ENCODE measurements around the gene STK36.
A peak's percentile ranks its signal among the peaks of the same experiment; 100 is the strongest.

The STK36 gene, protein sequence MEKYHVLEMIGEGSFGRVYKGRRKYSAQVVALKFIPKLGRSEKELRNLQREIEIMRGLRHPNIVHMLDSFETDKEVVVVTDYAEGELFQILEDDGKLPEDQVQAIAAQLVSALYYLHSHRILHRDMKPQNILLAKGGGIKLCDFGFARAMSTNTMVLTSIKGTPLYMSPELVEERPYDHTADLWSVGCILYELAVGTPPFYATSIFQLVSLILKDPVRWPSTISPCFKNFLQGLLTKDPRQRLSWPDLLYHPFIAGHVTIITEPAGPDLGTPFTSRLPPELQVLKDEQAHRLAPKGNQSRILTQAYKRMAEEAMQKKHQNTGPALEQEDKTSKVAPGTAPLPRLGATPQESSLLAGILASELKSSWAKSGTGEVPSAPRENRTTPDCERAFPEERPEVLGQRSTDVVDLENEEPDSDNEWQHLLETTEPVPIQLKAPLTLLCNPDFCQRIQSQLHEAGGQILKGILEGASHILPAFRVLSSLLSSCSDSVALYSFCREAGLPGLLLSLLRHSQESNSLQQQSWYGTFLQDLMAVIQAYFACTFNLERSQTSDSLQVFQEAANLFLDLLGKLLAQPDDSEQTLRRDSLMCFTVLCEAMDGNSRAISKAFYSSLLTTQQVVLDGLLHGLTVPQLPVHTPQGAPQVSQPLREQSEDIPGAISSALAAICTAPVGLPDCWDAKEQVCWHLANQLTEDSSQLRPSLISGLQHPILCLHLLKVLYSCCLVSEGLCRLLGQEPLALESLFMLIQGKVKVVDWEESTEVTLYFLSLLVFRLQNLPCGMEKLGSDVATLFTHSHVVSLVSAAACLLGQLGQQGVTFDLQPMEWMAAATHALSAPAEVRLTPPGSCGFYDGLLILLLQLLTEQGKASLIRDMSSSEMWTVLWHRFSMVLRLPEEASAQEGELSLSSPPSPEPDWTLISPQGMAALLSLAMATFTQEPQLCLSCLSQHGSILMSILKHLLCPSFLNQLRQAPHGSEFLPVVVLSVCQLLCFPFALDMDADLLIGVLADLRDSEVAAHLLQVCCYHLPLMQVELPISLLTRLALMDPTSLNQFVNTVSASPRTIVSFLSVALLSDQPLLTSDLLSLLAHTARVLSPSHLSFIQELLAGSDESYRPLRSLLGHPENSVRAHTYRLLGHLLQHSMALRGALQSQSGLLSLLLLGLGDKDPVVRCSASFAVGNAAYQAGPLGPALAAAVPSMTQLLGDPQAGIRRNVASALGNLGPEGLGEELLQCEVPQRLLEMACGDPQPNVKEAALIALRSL (N-terminal part only)

DNA sequence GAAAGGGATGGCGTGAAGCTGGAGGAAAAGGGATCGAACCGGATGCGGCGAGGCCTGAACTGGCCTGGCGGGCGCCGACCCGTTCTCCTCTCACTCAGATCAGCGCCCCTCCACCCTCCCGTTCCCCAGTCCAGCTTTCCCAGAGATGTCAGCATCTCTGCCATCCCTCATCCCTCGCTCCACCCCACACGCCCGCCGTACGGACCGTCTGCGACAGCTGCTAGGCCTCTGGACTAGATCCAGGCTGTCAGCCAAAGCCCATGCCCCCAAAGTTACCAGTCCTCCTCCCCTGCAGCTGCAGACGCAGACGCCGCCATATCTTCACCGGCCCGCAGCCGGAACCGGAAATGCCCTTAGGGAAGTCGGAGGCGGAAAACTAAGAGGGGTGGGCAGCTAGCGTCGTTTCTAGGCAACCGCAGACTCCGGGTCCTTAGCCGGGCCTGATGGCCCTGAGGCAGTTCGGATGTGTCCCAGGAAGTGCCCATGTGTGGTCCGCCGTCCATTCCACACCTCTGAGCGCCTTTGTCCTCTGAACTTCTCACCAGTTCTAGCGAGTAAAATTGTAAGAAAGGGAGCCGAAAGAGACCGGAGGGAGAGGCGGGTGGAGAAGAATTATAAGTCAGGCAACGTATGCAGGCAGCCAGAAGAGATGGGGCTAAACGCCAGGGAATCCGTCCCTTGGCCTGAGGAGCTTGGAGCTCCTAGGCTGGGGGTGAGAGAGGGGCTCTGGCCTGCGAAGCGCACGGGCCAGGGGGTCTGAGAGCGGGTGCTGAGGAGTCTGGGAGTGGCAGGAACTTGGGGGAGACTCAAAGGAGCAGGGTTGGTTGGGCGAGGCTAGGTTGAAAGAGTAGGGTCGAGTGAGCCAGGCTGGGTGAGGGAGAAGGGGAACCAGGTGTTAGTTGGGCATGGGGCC is at the start of gene STK36, which contains the start of gene RNF25:
Gene STK36 (plus strand): TSS at position 433 of the 913 bp plus-strand sequence. CDS start 744 bp downstream, outside the sequence.
Gene RNF25 (minus strand): TSS at position 349 of the 913 bp plus-strand sequence. CDS start 32 bp downstream, at position 317.
- peak; percentile 89 for DNase-seq

DNA sequence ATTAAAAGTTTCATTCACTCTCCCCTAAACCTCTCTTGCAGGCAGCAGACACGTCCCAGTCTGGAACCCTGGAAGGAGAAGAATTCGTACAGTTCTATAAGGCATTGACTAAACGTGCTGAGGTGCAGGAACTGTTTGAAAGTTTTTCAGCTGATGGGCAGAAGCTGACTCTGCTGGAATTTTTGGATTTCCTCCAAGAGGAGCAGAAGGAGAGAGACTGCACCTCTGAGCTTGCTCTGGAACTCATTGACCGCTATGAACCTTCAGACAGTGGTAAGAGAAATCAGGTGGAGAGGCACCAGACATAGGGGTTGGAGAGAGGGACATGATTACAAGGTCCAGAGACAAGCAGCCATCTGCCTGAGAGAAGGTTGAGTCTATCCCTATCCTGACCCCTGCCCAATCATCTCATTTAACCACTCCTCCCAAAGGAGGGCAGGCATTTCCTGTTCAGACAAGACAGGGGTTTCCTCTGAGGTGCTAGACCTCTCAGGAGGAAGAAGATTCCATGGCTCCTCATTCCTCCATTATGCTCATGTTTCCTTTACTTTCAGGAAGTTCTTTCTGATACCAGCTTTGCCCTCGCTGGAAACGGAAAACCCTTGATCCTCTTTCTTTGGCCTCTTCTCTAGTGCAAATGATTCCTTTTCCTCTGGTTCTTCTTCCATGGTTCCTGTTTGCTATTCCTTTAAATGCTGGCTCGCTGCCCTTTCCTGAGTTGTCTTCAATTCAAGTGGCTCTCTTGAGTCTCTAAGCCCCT is 49.1 kb upstream of the STK36 start:
- DNase-seq, result no peak

DNA sequence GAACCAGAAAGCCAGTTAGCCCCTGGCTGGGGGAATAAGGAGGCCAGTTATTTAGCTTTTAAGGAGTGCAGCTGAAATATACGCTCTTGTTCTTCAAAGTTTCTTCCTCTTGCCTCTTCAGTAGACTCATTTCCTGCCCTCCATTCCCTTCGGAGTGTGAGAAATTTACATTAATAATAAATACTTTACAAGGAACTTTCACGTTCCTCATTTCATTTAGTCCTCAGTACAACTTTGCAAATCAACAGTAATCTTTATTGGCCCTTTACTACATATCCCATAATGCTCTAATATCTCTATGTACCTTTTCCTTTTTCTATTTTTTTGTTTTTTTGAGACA is 48.5 kb upstream of the STK36 start:
- no peak for DNase-seq

DNA sequence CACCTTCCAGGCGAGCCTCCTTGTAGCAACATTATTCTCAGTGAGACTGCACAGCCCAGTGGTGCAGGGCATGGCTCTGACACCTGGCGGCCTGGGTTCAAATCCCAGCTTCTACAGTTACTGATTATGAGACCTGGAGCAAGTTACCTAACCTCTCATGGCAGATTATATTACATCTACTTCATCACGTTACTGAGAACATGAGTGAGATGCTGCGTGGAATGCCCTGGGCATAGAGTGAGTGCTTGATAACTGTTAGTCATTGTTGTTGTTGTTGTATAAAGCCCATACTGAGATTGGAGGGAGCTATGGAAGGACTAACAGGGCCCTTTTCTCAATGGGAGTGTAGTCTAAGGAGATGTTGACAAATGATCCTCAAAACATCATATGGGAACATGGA is 45.5 kb upstream of the STK36 start:
- no peak for DNase-seq

DNA sequence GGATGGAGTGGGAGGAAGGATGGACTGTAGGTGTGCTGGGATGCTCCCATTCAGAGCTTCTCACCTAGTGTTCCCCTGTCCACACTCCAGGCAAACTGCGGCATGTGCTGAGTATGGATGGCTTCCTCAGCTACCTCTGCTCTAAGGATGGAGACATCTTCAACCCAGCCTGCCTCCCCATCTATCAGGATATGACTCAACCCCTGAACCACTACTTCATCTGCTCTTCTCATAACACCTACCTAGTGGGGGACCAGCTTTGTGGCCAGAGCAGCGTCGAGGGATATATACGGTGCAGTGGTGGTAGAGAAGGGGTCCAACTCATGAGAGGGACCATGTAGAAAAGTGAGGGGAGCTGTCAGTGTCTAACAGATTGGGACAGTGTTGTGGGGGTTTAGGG is 43.9 kb upstream of the STK36 start:
- no peak for DNase-seq

DNA sequence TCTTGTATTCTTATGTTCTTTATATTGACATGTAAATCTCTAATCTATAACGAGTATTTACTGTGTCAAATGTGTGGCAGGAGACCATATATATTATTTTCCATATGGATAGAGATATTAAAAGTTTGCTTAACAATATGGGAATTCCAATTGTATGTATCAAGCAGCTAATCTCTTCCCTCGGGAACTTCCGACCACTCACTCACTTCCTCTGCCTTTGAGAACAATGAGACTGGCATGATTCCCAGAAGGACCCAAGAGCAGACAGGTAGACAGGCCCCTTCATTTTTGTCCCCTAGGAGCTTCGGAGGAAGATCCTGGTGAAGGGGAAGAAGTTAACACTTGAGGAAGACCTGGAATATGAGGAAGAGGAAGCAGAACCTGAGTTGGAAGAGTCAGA is 40.0 kb upstream of the STK36 start:
- no peak for DNase-seq

DNA sequence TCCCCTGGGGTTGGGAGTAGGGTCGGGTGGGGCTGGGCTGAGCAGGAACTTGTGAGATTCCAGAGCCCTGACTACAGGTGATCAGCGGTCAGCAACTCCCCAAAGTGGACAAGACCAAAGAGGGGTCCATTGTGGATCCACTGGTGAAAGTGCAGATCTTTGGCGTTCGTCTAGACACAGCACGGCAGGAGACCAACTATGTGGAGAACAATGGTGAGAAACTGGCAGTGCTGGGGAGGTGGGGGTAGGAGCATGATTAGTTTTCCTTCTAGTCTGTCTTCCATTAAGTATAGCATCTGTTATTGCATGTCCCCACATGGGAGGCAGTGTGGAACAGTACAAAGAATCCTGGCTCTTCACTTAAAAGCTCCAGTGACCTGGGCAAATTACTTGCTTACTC is 36.2 kb upstream of the STK36 start:
- DNase-seq, result no peak

DNA sequence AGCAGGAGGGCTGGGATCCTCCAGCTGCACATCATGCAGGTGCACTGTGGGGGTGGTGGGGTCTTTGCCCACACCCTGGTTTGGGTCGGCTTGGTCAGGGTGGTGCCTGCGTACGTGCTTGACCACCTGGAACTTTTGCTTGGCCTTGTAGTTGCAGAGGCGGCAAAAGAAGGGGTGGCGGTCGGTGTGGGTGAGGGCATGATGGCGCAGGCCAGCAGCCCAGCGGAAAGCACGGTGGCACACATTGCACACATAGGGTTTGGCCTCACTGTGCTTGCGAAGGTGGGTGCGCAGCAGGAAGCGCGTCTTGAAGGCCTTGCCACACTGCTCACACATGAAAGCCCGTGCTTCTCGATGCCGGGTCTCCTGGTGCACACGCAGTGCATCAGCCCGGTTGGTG is 33.5 kb upstream of the STK36 start:
- DNase-seq, result no peak

DNA sequence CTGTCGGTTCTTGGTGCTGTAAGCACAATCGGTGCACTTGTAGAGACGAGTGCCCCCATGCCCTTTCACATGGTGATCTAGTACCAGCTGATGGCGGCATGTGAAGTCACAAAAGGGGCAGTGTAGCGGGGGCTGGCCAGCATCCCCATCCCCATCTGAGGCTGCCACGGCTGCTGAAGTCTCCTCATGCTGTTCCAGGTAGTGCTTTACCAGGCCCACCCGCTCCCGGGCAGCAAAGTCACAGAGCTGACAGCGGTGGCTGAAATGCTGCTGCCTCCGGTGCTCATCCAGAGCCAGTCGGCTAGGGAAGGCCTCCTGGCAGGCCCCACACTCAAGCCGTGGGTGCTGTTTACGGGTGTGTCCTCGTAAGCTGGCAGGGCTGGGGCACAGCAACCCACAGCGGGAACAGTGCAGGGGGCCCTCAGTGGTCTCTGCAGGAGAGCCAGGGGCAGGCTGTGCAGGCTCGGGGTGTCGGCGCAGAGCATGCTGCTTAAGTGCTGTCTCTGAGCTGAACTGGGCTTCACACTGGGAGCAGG is 29.7 kb upstream of the STK36 start:
- no peak for DNase-seq

DNA sequence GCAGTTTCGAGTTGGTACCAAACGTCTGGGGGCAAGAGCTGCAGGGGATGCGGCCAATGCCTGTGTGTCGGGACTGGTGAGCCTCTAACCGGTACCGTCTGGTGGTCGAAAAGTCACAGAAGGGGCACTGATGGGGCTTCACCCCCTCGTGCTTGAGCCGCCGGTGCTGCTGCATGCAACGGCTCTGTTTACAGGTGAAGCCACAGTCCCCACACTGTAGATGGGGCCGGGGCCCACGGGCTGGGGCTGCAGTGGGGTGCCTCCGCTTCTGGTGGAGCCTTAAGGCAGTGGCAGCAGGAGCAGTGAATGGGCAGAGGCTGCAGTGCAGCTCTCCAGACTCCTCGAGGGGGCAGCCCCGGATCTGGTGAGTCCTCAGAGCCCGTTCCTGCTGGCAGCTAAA is 29.1 kb upstream of the STK36 start:
- no peak for DNase-seq

DNA sequence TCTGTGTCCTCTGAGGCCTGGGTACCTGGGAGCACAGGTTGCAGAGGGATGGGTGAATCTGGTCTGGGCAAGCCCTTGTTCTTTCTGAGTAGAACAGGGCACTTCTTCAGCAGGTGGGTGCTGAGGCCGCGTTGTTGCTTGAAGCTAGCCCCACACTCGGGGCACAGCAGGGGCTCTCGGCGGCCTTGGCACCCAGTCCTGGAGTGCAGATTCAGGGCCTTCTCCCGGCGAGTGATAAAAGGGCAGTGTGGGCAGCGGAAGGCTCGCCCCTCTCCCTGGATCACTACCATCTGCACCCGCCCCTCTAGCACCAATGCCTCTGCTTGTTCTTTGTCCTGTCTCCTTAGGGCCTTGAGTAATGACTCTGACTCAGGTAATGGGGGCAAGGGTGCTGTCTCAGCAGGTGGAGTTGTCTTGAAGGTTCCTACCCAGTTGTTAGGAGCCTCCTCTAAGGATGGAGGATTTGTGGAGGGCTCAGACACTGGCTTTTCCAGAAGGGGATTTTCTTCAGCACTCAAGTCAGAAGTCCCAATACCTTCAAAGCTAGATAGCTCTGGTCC is 28.1 kb upstream of the STK36 start:
- no peak for DNase-seq

DNA sequence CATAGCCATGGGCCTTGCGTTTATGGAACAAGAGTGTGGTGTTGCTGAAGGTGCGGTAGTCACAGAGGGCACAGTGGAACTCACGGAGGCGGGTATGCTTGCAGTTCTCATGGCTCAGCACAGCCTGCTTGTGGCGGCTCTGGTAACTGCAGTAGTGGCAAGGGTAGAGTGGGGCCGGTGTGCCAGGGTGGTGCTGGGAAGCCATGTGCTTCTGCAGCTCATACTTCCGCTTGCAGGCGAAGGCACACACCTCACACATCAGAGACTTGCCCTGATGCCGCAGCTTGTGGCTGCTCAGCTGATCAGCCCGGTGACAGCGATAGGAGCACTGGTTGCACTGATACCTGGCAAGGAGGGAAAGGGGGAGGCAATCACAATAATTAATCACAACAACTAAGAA is 27.2 kb upstream of the STK36 start:
- DNase-seq, result no peak

DNA sequence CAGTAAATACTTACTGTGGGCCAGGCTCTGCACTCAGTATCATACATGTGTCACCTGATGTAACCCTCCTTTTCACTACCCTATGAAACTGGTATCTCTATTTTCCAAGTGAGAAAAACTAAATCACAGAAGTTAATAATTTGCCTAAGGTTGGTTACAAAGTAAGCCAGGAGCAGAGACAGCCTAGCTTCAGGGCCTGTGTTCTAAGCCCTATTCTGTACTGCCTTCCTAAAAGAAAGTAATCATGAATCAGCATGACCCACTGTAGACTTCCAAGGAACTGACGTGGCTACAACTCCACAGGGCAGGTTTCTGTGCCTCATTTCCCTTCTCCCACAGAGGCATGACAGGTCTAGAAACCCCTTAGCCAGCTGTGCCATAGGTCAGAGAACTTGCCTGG is 26.8 kb upstream of the STK36 start:
- peak; percentile 81 for DNase-seq

DNA sequence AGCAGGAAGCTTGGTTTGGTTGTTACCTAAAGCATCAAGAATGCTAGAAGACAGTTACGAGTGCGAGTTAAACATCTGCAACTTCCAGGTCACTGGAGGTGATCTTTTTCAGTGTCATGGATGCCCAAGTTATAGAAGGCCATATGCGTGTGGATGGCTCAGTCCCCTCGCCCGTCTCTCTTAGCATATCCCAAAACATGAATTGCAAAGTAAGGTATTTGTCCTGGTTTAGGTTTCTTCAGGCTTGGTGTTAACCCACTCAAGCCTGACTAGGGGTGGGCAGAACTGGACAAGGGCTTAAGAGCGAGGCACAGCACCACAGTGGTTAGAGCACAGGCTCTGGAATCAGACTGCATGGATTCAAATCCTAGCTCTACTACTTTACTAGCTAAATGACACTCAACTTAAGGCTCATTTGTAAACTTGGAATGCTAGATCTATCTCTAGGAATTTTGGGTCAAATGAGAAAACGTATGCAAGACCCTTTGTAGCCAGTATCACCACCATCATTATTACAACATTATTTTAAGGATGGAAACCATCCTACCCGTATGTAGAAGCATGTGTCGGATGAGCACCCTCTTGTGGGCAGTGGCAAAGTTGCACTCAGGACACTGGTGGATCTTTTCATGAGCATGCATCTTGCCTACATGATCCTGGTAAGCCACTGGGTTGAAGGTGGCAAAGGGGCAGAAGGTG is 23.6 kb upstream of the STK36 start:
- DNase-seq, result peak; percentile 50

DNA sequence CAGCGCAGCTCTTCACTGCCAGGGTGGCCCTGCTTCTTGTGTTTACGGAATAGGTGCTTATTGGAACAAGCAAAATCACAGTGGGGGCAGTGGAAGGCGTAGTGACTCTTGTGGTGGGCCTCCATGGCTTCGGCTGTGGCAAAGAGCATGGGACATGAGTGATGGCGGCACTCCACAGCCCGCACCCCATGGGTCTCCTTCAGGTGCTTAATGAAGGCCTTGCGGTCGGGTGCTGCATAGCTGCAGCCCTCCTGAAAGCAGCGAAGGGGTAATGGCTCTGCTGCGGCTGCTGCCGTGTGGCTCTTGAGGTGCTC is 23.1 kb upstream of the STK36 start:
- DNase-seq, result no peak

DNA sequence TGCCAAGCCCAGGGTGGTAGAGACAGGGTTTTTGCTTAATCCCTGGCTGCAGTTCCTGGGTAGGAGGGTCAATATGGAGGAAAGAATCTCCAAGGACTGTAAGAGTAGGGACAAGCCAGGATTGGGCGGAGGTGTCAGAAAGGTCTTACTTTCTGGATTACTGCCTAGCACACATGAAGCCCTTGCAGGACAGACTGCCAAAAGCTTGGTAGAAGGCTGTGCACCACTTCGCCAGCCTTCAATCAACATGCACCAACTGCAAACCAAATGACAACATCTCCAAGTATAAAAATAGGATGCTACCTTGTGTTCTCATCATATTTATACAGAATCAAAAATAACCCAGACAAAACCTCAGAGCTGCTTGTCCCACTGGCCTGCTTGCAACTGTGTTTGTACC is 16.1 kb upstream of the STK36 start:
- DNase-seq, result no peak

DNA sequence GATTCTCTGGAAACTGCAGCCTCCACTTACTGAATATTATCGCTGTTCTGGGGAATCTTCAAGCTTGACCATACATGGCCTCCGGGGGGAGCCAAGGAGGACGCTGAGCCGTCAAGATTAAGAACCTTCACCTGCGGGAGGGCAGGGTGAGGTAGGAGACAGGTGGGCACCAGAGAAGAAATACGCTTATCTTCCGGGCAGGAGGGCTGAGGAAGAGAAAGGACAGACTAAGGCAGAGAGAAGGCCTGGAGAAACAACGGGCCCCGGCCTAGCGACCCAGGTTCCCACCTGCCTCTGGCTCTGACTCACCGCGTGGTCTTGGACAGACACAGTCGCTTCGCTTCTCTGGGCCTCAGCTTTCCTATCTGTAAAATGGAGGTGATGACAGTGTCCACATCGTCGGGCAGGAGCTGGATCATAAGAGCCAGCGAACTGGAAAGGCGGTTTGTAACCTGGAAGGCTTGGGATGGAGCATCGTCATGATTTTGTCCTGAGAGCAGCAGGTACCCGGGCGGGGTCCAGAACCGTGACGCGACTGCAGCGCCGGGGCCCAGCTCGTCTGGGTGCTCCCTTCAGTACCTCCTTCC is 13.1 kb upstream of the STK36 start:
- DNase-seq, result peak; percentile 44

DNA sequence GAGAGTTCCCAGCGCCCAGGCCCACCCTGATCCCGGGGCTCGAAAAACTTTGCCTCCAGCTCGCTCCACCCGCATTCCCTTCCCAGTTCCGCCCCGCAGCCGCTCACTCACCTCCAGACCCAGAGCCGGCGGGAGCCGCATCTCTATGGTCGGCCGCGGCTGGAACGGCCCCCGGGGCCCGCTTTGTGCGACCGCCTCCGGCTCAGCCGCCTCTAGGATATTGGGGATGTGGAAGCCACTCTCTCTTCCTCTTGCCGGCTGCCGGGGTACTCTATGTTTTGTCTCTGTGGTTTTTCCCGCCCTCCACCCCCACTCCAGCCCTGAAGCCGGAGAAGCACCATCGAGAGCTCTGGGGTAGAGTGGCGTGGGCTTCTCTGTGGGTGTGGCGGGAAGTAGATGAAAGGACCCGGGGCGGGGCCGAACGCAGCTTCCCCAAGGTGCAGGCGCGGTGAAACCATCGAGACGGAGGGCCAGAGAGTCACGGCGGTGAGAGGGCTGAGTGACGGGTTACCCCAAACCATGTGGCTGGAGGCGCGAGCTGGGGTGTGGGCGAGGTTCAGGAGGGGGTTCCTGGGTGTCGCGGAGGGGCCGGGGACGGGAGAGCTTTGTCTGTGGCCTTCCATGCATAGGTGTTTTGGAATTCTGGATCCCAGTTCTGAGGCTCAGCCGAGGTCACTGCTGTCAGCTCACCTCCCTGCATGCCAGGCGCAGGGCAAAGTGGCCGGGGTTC is 12.5 kb upstream of the STK36 start, which contains the start of the genes BCS1L and ZNF142:
Gene BCS1L (plus strand): TSS at position 426 of the 730 bp plus-strand sequence. CDS start 1,305 bp downstream, outside the sequence.
Gene ZNF142 (minus strand): TSS at position 366 of the 730 bp plus-strand sequence. CDS start 3,194 bp downstream, outside the sequence.
- DNase-seq, result peak; percentile 92

DNA sequence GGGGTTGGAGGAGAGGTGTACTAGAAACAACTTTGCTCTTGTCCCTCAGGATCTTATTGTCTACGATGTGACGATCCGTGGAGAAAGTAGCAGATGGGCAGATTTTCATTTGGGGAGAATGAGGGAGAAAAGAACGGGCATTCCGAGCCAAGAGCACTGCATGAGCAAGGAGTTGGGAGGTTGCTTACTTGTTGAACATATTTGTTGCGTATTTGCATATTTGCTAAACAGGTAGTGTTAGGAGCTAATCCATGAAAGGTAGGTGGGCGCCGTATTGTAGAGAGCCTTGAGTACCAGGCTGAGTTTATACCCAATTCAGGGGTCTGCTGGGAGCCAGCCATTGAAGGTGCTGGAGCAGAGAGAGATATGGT is 11.9 kb upstream of the STK36 start:
- no peak for DNase-seq

Measured in HCEC 1CT (cell line).